Measurements from ENCODE around the gene KRTAP10-8.

DNA sequence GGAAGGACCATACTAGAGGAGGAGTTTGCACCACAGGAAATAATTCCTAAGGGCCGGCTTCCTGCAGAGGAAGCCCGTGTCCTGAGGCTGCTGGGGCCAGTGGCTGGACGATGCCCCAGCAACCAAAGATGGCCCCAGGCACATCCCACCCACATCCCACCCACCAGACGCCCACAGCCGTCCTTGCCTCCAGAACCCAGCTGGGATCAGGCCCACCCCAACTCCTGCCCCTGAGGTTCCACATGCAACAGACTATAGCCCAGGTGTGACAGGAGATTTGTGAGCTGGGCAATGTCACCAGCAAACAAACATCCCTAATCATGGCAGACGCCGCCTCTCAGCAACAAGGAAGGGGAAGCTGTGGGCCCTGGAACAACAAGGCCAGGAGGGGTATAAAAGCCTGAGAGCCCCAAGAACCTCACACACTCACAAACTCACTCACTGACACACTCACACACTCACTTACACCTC, 14.8 kb downstream of the KRTAP10-8 start, which contains the start of gene KRTAP10-9:
- TF ChIP-seq, protein P1, sequence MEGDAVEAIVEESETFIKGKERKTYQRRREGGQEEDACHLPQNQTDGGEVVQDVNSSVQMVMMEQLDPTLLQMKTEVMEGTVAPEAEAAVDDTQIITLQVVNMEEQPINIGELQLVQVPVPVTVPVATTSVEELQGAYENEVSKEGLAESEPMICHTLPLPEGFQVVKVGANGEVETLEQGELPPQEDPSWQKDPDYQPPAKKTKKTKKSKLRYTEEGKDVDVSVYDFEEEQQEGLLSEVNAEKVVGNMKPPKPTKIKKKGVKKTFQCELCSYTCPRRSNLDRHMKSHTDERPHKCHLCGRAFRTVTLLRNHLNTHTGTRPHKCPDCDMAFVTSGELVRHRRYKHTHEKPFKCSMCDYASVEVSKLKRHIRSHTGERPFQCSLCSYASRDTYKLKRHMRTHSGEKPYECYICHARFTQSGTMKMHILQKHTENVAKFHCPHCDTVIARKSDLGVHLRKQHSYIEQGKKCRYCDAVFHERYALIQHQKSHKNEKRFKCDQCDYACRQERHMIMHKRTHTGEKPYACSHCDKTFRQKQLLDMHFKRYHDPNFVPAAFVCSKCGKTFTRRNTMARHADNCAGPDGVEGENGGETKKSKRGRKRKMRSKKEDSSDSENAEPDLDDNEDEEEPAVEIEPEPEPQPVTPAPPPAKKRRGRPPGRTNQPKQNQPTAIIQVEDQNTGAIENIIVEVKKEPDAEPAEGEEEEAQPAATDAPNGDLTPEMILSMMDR (conservative IDR thresholded peaks at IDR 0.05; ENCODE audit: low read depth, low read length): no peak
- TF ChIP-seq, protein P2, sequence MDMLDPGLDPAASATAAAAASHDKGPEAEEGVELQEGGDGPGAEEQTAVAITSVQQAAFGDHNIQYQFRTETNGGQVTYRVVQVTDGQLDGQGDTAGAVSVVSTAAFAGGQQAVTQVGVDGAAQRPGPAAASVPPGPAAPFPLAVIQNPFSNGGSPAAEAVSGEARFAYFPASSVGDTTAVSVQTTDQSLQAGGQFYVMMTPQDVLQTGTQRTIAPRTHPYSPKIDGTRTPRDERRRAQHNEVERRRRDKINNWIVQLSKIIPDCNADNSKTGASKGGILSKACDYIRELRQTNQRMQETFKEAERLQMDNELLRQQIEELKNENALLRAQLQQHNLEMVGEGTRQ (IDR thresholded peaks at IDR 0.05; ENCODE audit: low read depth, low read length): no peak
- TF ChIP-seq MAFK (IDR thresholded peaks at IDR 0.05; ENCODE audit: low read depth, low read length): no peak

Data from IMR-90 (cell line).